MM.1S (cell line): Measurements from ENCODE around the gene LANCL1.

ENCODE experiments used
- CTCF ChIP-seq: fragments of 300-600 bp; sonication (generic); IDR thresholded peaks from 2 replicates; pipeline ENCODE4 v1.5.1; 2016; ENCODE audit warnings: antibody characterized with exemption, low read length, mixed read lengths
- EZH2 ChIP-seq: fragments of 300-600 bp; sonication (generic); optimal IDR thresholded peaks from 2 replicates; pipeline ENCODE3; 2017; ENCODE audit warnings: low read depth, mild to moderate bottlenecking, antibody characterized with exemption, low read length, mixed read lengths
- EZH2phosphoT487 ChIP-seq: fragments of 300-600 bp; sonication (generic); IDR thresholded peaks from 2 replicates; pipeline ENCODE4 v1.6.1; 2018; ENCODE audit warnings: antibody characterized with exemption, low read length

GRCh38 chr2:210496512-210496911 is 20.0 kb upstream of the LANCL1 start:
- TF ChIP-seq CTCF (no peak), EZH2phosphoT487 (no peak), EZH2 (no peak)
